ENCODE measurements around the gene SMKR1. TPM values are rescaled to one million over a fixed set of nuclear protein-coding genes. Genes with fewer than 3 reads are reported as not detected.

SMKR1 gene
- total and polyA plus RNA-seq, 2 of the 8 experiments (the other 6 are each of a cell fraction or from before 2014, with no cell fraction given) = 0.39 to 1.6 TPM

GRCh38 chr7:129492391-129492790, 9.9 kb upstream of the SMKR1 start:
- Histone ChIP-seq H3K14ac (ENCODE audit: insufficient read length) (no peak overlapping the region), H3K23me2 (ENCODE audit: low read depth, low read length) (no peaks in the 10 kb centered on the region), H3K4me3 (ENCODE audit: extremely low read depth in 1 of 4, insufficient read depth in 2 of 4, low read depth in 3 of 4, low read length in 4 of 4) (no peak overlapping the region), H3K79me2 (ENCODE audit: control insufficient read depth in 1 of 2, insufficient read depth in 2 of 2, low read length in 2 of 2) (no peaks in the 10 kb centered on the region), H3K4me1 (replicated peaks in 1 of 4; ENCODE audit: control insufficient read depth in 3 of 4, insufficient read depth in 4 of 4, low read length in 3 of 4) (no peaks in the 10 kb centered on the region), H4K20me1 (replicated peaks in 1 of 2; ENCODE audit: control insufficient read depth in 1 of 2, insufficient read depth in 2 of 2, low read length in 2 of 2) (no peaks in the 10 kb centered on the region), H2BK20ac (ENCODE audit: low read length) (no peak overlapping the region), H3K79me1 (ENCODE audit: low read depth, low read length) (no peaks in the 10 kb centered on the region), H4K91ac (replicated peaks; ENCODE audit: insufficient read length, low read length) (no peak overlapping the region), H2AK5ac (ENCODE audit: low read depth, low read length) (no peak overlapping the region), H3K36me3 (ENCODE audit: control insufficient read depth in 2 of 4, insufficient read depth in 4 of 4, low read length in 3 of 4) (no peaks in the 10 kb centered on the region), H3K4me2 (ENCODE audit: insufficient read depth in 1 of 2, low read depth in 2 of 2, low read length in 2 of 2) (no peak overlapping the region), H2BK120ac (replicated peaks; ENCODE audit: low read depth, low read length) (no peak overlapping the region), H4K8ac (ENCODE audit: extremely low read depth, insufficient read depth, low read length) (no peak overlapping the region; the same call in 1 of the 2 replicates), H2BK5ac (ENCODE audit: low read depth, low read length) (no peak overlapping the region), H3K56ac (replicated peaks; ENCODE audit: insufficient read length, low read depth, low read length) (no peak overlapping the region), H2AFZ (ENCODE audit: low read length) (no peak overlapping the region), H3K27me3 (replicated peaks in 1 of 4; ENCODE audit: control insufficient read depth in 3 of 4, extremely low read depth in 1 of 4, insufficient read depth in 3 of 4, low read length in 3 of 4) (no peaks in the 10 kb centered on the region), H3K9me3 (ENCODE audit: insufficient read depth in 2 of 2, low read depth in 1 of 2, low read length in 1 of 2) (no peaks in the 10 kb centered on the region), H2BK15ac (ENCODE audit: low read length) (no peak overlapping the region), H3K23ac (ENCODE audit: insufficient read length) (no peak overlapping the region), H3K18ac (ENCODE audit: extremely low read depth, low read length) (no peak overlapping the region), H3K9ac (replicated peaks in 1 of 4; ENCODE audit: extremely low read depth in 1 of 4, low read depth in 3 of 4, low read length in 3 of 4) (no peak overlapping the region), H3K4ac (replicated peaks; ENCODE audit: insufficient read length, low read depth, low read length) (no peak overlapping the region), H2BK12ac (ENCODE audit: low read depth, low read length) (no peak overlapping the region), H4K5ac (ENCODE audit: insufficient read length, low read depth, low read length) (no peak overlapping the region), H3K27ac (ENCODE audit: low read depth, low read length) (no peak overlapping the region)
- no peak for FAIRE-seq
- ChIA-PET POLR2A (ENCODE audit: partially characterized antibody) (no interaction called here), CTCF (ENCODE audit: partially characterized antibody) (no interaction called here)
- DNase-seq (ENCODE audit: low read depth in 1 of 2, low spot score in 2 of 2) = no peak
- 80% methylated on average over 2 of the region's 2 CpGs; no CpG with 5 or more reads in 1 of the 2 experiments for WGBS, 2 experiments (ENCODE audit: extremely low coverage in 1 of 2, insufficient coverage in 1 of 2, insufficient read length in 1 of 2, insufficient replicate concordance in 2 of 2, low coverage in 1 of 2, low lambda C conversion rate in 2 of 2, missing lambda C conversion rate in 1 of 2)
- TF ChIP-seq SIN3A (conservative IDR thresholded peaks at IDR 0.05 in 1 of 2, IDR thresholded peaks at IDR 0.05 in 1 of 2; ENCODE audit: low read depth in 1 of 2, low read length in 2 of 2) (no peak), SP2 (IDR thresholded peaks at IDR 0.05; ENCODE audit: low read length) (no peak), POLR2A (IDR thresholded peaks at IDR 0.05; ENCODE audit: control extremely low read depth in 1 of 2, low read depth in 2 of 2, low read length in 2 of 2) (no peak), SUZ12 (IDR thresholded peaks at IDR 0.05; ENCODE audit: low read length) (no peak), SP4 (IDR thresholded peaks at IDR 0.05; ENCODE audit: low read length) (no peak), SIRT6 (IDR thresholded peaks at IDR 0.05; ENCODE audit: low read length) (no peak), CBX8 (IDR thresholded peaks at IDR 0.05; ENCODE audit: borderline replicate concordance, low read depth, low read length) (no peak), SIX5 (IDR thresholded peaks at IDR 0.05; ENCODE audit: low read depth, low read length) (no peak), CEBPB (IDR thresholded peaks at IDR 0.05; ENCODE audit: low read depth, low read length) (no peak), MAFK (IDR thresholded peaks at IDR 0.05; ENCODE audit: low read depth, low read length) (no peak), PHF8 (conservative IDR thresholded peaks at IDR 0.05; ENCODE audit: low read depth, low read length) (no peak), TCF12 (IDR thresholded peaks at IDR 0.05; ENCODE audit: low read depth, low read length) (no peak), RXRA (IDR thresholded peaks at IDR 0.05; ENCODE audit: insufficient read depth, low read depth, low read length) (no peak), TAF1 (IDR thresholded peaks at IDR 0.05; ENCODE audit: low read depth, low read length) (no peak), CREB1 (IDR thresholded peaks at IDR 0.05) (no peak), RFX5 (IDR thresholded peaks at IDR 0.05; ENCODE audit: borderline replicate concordance, low read depth, low read length) (no peak), POU5F1 (IDR thresholded peaks at IDR 0.05; ENCODE audit: low read depth, low read length) (no peak)
